BJ (cell line): Measurements from ENCODE around the gene NEGR1. TPM values are rescaled to one million over a fixed set of nuclear protein-coding genes. Genes with fewer than 3 reads are reported as not detected.

ENCODE experiments used
- CTCF ChIA-PET: fragments of 350-600 bp; formaldehyde crosslinking; extraction: SDS; loops from one replicate; lab custom pipeline; 2021; ENCODE audit warnings: antibody characterized with exemption, inconsistent platforms; lab: Yijun Ruan, JAX
- POLR2A ChIA-PET: fragments of 300-600 bp; sonication (Branson Sonifier 250); formaldehyde crosslinking; extraction: SDS; loops from one replicate; lab custom pipeline; 2021; ENCODE audit warnings: antibody characterized with exemption; lab: Charles Lee
- DNase-seq: peaks from one replicate; pipeline ENCODE4 v3.0.0-alpha.2; 2011; ENCODE audit warnings: low read depth
- H3K27me3 ChIP-seq: 2 replicates; pipeline ENCODE4 v1.6.0; 2011; ENCODE audit warnings: low read length; ENCODE audit not compliant: control insufficient read depth, insufficient read depth
- H3K36me3 ChIP-seq: 2 replicates; pipeline ENCODE4 v1.5.1; 2011; ENCODE audit warnings: low read length; ENCODE audit not compliant: control insufficient read depth, insufficient read depth
- H3K4me3 ChIP-seq: 2 replicates; pipeline ENCODE4 v1.5.1; 2011; ENCODE audit warnings: low read depth, mild to moderate bottlenecking, control low read depth, low read length
- CTCF ChIP-seq: IDR thresholded peaks from 2 replicates; pipeline ENCODE4 v1.5.1; 2011; ENCODE audit warnings: low read depth, mild to moderate bottlenecking, control low read depth, inconsistent platforms, low read length, moderate library complexity; ENCODE audit not compliant: insufficient read depth
- polyA plus RNA-seq: library from polyadenylated mRNA; depleted of rRNA; stranded (reverse); fragments of >200 nt; gene quantifications from 2 replicates; pipeline ENCODE4 v1.2.3, GENCODE V29; 2011

NEGR1 gene
- polyA plus RNA-seq, 1 experiment: 15.4 TPM

- ChIA-PET CTCF (no interaction called here), POLR2A (no interaction called here)
- no peak for DNase-seq
- H3K36me3 ChIP-seq: no peaks in the 10 kb centered on the region
- no peak overlapping the region for H3K4me3 ChIP-seq
- H3K27me3 ChIP-seq: no peaks in the 10 kb centered on the region
- TF ChIP-seq CTCF: no peak
These were observed 733.9 kb downstream of the NEGR1 start for GRCh38 chr1:71548398-71548890.

- H3K27me3 ChIP-seq: no peaks in the 10 kb centered on the region
- H3K36me3 ChIP-seq: no peaks in the 10 kb centered on the region
- CTCF ChIA-PET: no interaction called here
- DNase-seq: no peak
- no peak overlapping the region for H3K4me3 ChIP-seq
- TF ChIP-seq CTCF: no peak
- POLR2A ChIA-PET: no interaction called here
These were observed 740.2 kb downstream of the NEGR1 start for GRCh38 chr1:71542155-71542554.

GRCh38 chr1:71533950-71534349 is 748.4 kb downstream of the NEGR1 start:
- no peak for TF ChIP-seq CTCF
- POLR2A ChIA-PET: no interaction called here
- CTCF ChIA-PET: interaction anchor here (1.2 kb wide), 1 partner anchor 337 kb away, joined by 3 read pairs; no protein-coding TSS in a partner anchor
- no peaks in the 10 kb centered on the region for H3K27me3 ChIP-seq
- peak; percentile 21 for DNase-seq
- no peak overlapping the region for H3K4me3 ChIP-seq
- no peaks in the 10 kb centered on the region for H3K36me3 ChIP-seq

GRCh38 chr1:71532343-71532742 is 750.0 kb downstream of the NEGR1 start:
- ChIA-PET POLR2A (interaction anchor here (0.6 kb wide), 1 partner anchor 138 kb away, joined by 3 read pairs; no protein-coding TSS in a partner anchor), CTCF (no interaction called here)
- TF ChIP-seq CTCF: no peak
- Histone ChIP-seq H3K27me3 (no peaks in the 10 kb centered on the region), H3K36me3 (no peaks in the 10 kb centered on the region), H3K4me3 (no peak overlapping the region)
- DNase-seq: no peak

GRCh38 chr1:71526824-71527223 is 755.5 kb downstream of the NEGR1 start:
- Histone ChIP-seq H3K36me3 (no peaks in the 10 kb centered on the region), H3K4me3 (no peak overlapping the region), H3K27me3 (no peaks in the 10 kb centered on the region)
- POLR2A ChIA-PET: no interaction called here
- no peak for DNase-seq
- CTCF ChIA-PET: no interaction called here
- no peak for TF ChIP-seq CTCF
